ENCODE data around the gene FBN2.
"Not testable (repeated sequence)": the region's sequence is repeated elsewhere in the genome, so short reads cannot be mapped to it uniquely, and the experiment has no call there.

Gene FBN2

GRCh38 chr5:128480158-128480557, 57.9 kb downstream of the FBN2 start:
- DNase-seq (ENCODE audit: low read depth in 3 of 3, low spot score in 1 of 3), result no peak

- no peak for DNase-seq (ENCODE audit: low read depth in 3 of 3, low spot score in 1 of 3)
These were observed 59.4 kb downstream of the FBN2 start for GRCh38 chr5:128478386-128479368.

GRCh38 chr5:128477944-128478343, 60.1 kb downstream of the FBN2 start:
- DNase-seq (ENCODE audit: low read depth in 3 of 3, low spot score in 1 of 3), result no peak

GRCh38 chr5:128475693-128476092, 62.4 kb downstream of the FBN2 start:
- DNase-seq (ENCODE audit: low read depth in 3 of 3, low spot score in 1 of 3), result no peak

- DNase-seq (ENCODE audit: low read depth in 3 of 3, low spot score in 1 of 3), result no peak
These were observed 65.1 kb downstream of the FBN2 start for GRCh38 chr5:128472919-128473318.

GRCh38 chr5:128472036-128472435, 66.0 kb downstream of the FBN2 start:
- no peak for DNase-seq (ENCODE audit: low read depth in 3 of 3, low spot score in 1 of 3)

- no peak for DNase-seq (ENCODE audit: low read depth in 3 of 3, low spot score in 1 of 3)
These were observed 67.4 kb downstream of the FBN2 start for GRCh38 chr5:128470663-128471062.

GRCh38 chr5:128469912-128470311, 68.1 kb downstream of the FBN2 start:
- no peak for DNase-seq (ENCODE audit: low read depth in 3 of 3, low spot score in 1 of 3)

- no peak for DNase-seq (ENCODE audit: low read depth in 3 of 3, low spot score in 1 of 3)
These were observed 71.1 kb downstream of the FBN2 start for GRCh38 chr5:128466980-128467379.

- DNase-seq (ENCODE audit: low read depth in 3 of 3, low spot score in 1 of 3), result no peak
These were observed 71.5 kb downstream of the FBN2 start for GRCh38 chr5:128466554-128466953.

GRCh38 chr5:128464596-128464995, 73.4 kb downstream of the FBN2 start:
- no peak for DNase-seq (ENCODE audit: low read depth in 3 of 3, low spot score in 1 of 3)

- no peak for DNase-seq (ENCODE audit: low read depth in 3 of 3, low spot score in 1 of 3)
These were observed 75.7 kb downstream of the FBN2 start for GRCh38 chr5:128462330-128462729.

GRCh38 chr5:128457147-128457915, 80.7 kb downstream of the FBN2 start:
- DNase-seq (ENCODE audit: low read depth in 3 of 3, low spot score in 1 of 3), result not testable (repeated sequence)

GRCh38 chr5:128455841-128456361, 82.1 kb downstream of the FBN2 start:
- no peak for DNase-seq (ENCODE audit: low read depth in 3 of 3, low spot score in 1 of 3)

GRCh38 chr5:128453121-128453520, 84.9 kb downstream of the FBN2 start:
- no peak for DNase-seq (ENCODE audit: low read depth in 3 of 3, low spot score in 1 of 3)

- DNase-seq (ENCODE audit: low read depth in 3 of 3, low spot score in 1 of 3), result not testable (repeated sequence)
These were observed 90.8 kb downstream of the FBN2 start for GRCh38 chr5:128447224-128447623.

- DNase-seq (ENCODE audit: low read depth in 3 of 3, low spot score in 1 of 3), result no peak
These were observed 96.1 kb downstream of the FBN2 start for GRCh38 chr5:128441941-128442350.

GRCh38 chr5:128441165-128441564, 96.9 kb downstream of the FBN2 start:
- DNase-seq (ENCODE audit: low read depth in 3 of 3, low spot score in 1 of 3), result no peak

GRCh38 chr5:128436749-128437188, 101.3 kb downstream of the FBN2 start:
- DNase-seq (ENCODE audit: low read depth in 3 of 3, low spot score in 1 of 3), result no peak

- no peak for DNase-seq (ENCODE audit: low read depth in 3 of 3, low spot score in 1 of 3)
These were observed 102.2 kb downstream of the FBN2 start for GRCh38 chr5:128435861-128436260.

GRCh38 chr5:128434993-128435392, 103.1 kb downstream of the FBN2 start:
- DNase-seq (ENCODE audit: low read depth in 3 of 3, low spot score in 1 of 3), result no peak

Data from stimulated activated CD4-positive, alpha-beta T cell treated with anti-CD3 and anti-CD28 coated beads, TNF-alpha, amount 100 ng/mL, for 1 hour (primary cell).